SK-N-SH (cell line): ENCODE data around the gene TSFM. TPM values are rescaled to one million over a fixed set of nuclear protein-coding genes. Genes with fewer than 3 reads are reported as not detected.
A peak's percentile ranks its signal among the peaks of the same experiment; 100 is the strongest.

Experiments used
- CTCF ChIA-PET: fragments of 300-600, 350-600 bp; formaldehyde crosslinking; extraction: SDS; loops from one replicate; lab custom pipeline; 2021; lab: Yijun Ruan, JAX
- POLR2A ChIA-PET: fragments of 350-600 bp; sonication (Branson Sonifier 250); formaldehyde crosslinking; extraction: SDS; loops from one replicate; lab custom pipeline; 2020; ENCODE audit warnings: antibody characterized with exemption, inconsistent platforms; lab: Yijun Ruan, JAX
- DNase-seq: peaks from one replicate; pipeline ENCODE4 v3.0.0; 2012
- H2AFZ ChIP-seq: fragments of 200-600 bp; sonication (generic); 2 replicates; pipeline ENCODE4 v1.8.1; 2016; ENCODE audit warnings: antibody characterized with exemption, mild to moderate bottlenecking, low read depth
- H3F3A ChIP-seq: fragments of 200-600 bp; sonication (generic); replicated peaks from 2 replicates; pipeline ENCODE3; 2016; ENCODE audit warnings: antibody characterized with exemption, mild to moderate bottlenecking; ENCODE audit not compliant: insufficient read depth
- H3K27ac ChIP-seq, 2 experiments: fragments of 200-500 bp in 1 of 2; fragments of 200-600 bp in 1 of 2; sonication (Bioruptor generic) in 1 of 2; sonication (generic), shearing (Covaris generic) in 1 of 2; 2 replicates each; pipeline versions ENCODE4 v1.5.1 to v1.6.1; 2014 to 2016; ENCODE audit warnings: low read depth in 2 of 2, inconsistent platforms in 1 of 2, low read length in 1 of 2, mild to moderate bottlenecking in 1 of 2, mixed read lengths in 1 of 2
- H3K27me3 ChIP-seq: fragments of 200-600 bp; sonication (generic), shearing (Covaris generic); 2 replicates; pipeline ENCODE4 v1.6.1; 2016; ENCODE audit warnings: mixed run types; ENCODE audit not compliant: insufficient read depth
- H3K36me3 ChIP-seq, 2 experiments: fragments of 200-500 bp in 1 of 2; fragments of 200-600 bp in 1 of 2; sonication (Bioruptor generic) in 1 of 2; sonication (generic) in 1 of 2; replicated peaks in 1 of 2; 2 replicates each; pipeline versions ENCODE3 to v1.5.1; 2014 to 2016; ENCODE audit warnings: low read length in 1 of 2, mild to moderate bottlenecking in 1 of 2; ENCODE audit not compliant: insufficient read depth in 2 of 2, control insufficient read depth in 1 of 2
- H3K4me1 ChIP-seq, 2 experiments: fragments of 200-500 bp in 1 of 2; fragments of 200-600 bp in 1 of 2; sonication (Bioruptor generic) in 1 of 2; sonication (generic), shearing (Covaris generic) in 1 of 2; 2 replicates each; pipeline versions ENCODE4 v1.5.1 to v1.6.1; 2014 to 2016; ENCODE audit warnings: low read depth in 1 of 2, low read length in 1 of 2, mixed run types in 1 of 2; ENCODE audit not compliant: insufficient read depth in 2 of 2, control insufficient read depth in 1 of 2
- H3K4me2 ChIP-seq: fragments of 200-600 bp; sonication (generic), shearing (Covaris generic); 2 replicates; pipeline ENCODE4 v1.6.1; 2017; ENCODE audit warnings: mixed run types
- H3K4me3 ChIP-seq, 2 experiments: fragments of 200-500 bp in 1 of 2; fragments of 200-600 bp in 1 of 2; sonication (Bioruptor generic) in 1 of 2; sonication (generic), shearing (Covaris generic) in 1 of 2; 2 replicates each; pipeline versions ENCODE4 v1.5.1 to v1.8.1; 2014 to 2016; ENCODE audit warnings: low read depth in 2 of 2, inconsistent platforms in 1 of 2, low read length in 1 of 2, mild to moderate bottlenecking in 1 of 2, mixed read lengths in 1 of 2, moderate library complexity in 1 of 2
- H3K79me2 ChIP-seq: fragments of 200-600 bp; sonication (generic); 2 replicates; pipeline ENCODE4 v1.8.1; 2017; ENCODE audit warnings: mild to moderate bottlenecking; ENCODE audit not compliant: insufficient read depth
- H3K9ac ChIP-seq: fragments of 200-600 bp; sonication (generic); 2 replicates; pipeline ENCODE4 v1.6.1; 2017; ENCODE audit warnings: mixed run types
- H3K9me2 ChIP-seq: fragments of 200-600 bp; sonication (generic); 2 replicates; pipeline ENCODE4 v1.6.1; 2017; ENCODE audit warnings: mixed run types
- H3K9me3 ChIP-seq: fragments of 200-600 bp; sonication (generic); 2 replicates; pipeline ENCODE4 v1.6.1; 2017; ENCODE audit warnings: mixed run types, mild to moderate bottlenecking, moderate library complexity
- H4K20me1 ChIP-seq: fragments of 200-600 bp; sonication (generic); 2 replicates; pipeline ENCODE4 v1.6.1; 2017; ENCODE audit warnings: mild to moderate bottlenecking, mixed run types; ENCODE audit not compliant: insufficient read depth
- CTCF ChIP-seq: fragments of 200-600 bp; sonication (generic); IDR thresholded peaks from 2 replicates; pipeline ENCODE4 v1.6.1; 2017; ENCODE audit warnings: antibody characterized with exemption, mild to moderate bottlenecking, moderate library complexity
- FOSL2 ChIP-seq: IDR thresholded peaks from 2 replicates; pipeline ENCODE4 v1.4.0; 2012; ENCODE audit warnings: low read depth, mild to moderate bottlenecking, moderate library complexity, borderline replicate concordance
- FOXJ3 ChIP-seq: sonication (generic); formaldehyde crosslinking; IDR thresholded peaks from 2 replicates; pipeline ENCODE4 v1.5.1; 2020; ENCODE audit warnings: mild to moderate bottlenecking, missing genetic modification reagents
- GABPA ChIP-seq: IDR thresholded peaks from 2 replicates; pipeline ENCODE4 v1.4.0; 2012; ENCODE audit warnings: low read depth, mild to moderate bottlenecking
- MXI1 ChIP-seq: IDR thresholded peaks from 2 replicates; pipeline ENCODE4 v1.6.1; 2012; ENCODE audit warnings: mild to moderate bottlenecking, low read depth, low read length, improper control_type of control experiment
- RAD21 ChIP-seq: IDR thresholded peaks from 2 replicates; pipeline ENCODE4 v1.6.1; 2012; ENCODE audit warnings: mild to moderate bottlenecking, low read length
- RFX5 ChIP-seq: IDR thresholded peaks from 2 replicates; pipeline ENCODE4 v1.6.1; 2012; ENCODE audit warnings: mild to moderate bottlenecking, improper control_type of control experiment, low read length
- SMC3 ChIP-seq: IDR thresholded peaks from 2 replicates; pipeline ENCODE4 v1.6.1; 2012; ENCODE audit warnings: low read depth, low read length, improper control_type of control experiment
- USF1 ChIP-seq: IDR thresholded peaks from 2 replicates; pipeline ENCODE4 v1.4.0; 2012; ENCODE audit warnings: low read depth, borderline replicate concordance
- WGBS: methylation state at CpG from one replicate; pipeline ENCODE4 v1.1.6; 2017; ENCODE audit warnings: low lambda C conversion rate; 5-methylcytosine and 5-hydroxymethylcytosine counted together
- polyA plus RNA-seq, 3 experiments: library from polyadenylated mRNA; depleted of rRNA; stranded (reverse); fragments of >200 nt; gene quantifications; 2 replicates each; pipeline ENCODE4 v1.2.3, GENCODE V29; 2012

The TSFM gene
- polyA plus RNA-seq, 1 of the 3 experiments (the other 2 are of a cell fraction) = 28.7 TPM

- ChIA-PET POLR2A (interaction anchor here (1.3 kb wide), 1 partner anchor 14 kb away, joined by 3 read pairs; no protein-coding TSS in a partner anchor), CTCF (interaction anchor here (1.0 to 10.2 kb wide), 8 partner anchors 11 to 101 kb away, joined by 3 to 96 read pairs (median 4); no protein-coding TSS in a partner anchor)
- Histone ChIP-seq H2AFZ (no peak overlapping the region), H3K4me2 (no peak overlapping the region), H3K9ac (no peak overlapping the region), H3K9me2 (no peaks in the 10 kb centered on the region), H4K20me1 (no peaks in the 10 kb centered on the region), H3K27me3 (no peaks in the 10 kb centered on the region), H3K36me3 (peaks cover 6 to 15% of the 10 kb centered on the region in 2 experiments), H3K4me3 (no peak overlapping the region), H3K27ac (no peak overlapping the region), H3K79me2 (no peaks in the 10 kb centered on the region), H3F3A (peaks cover 7% of the 10 kb centered on the region), H3K4me1 (peaks cover 0 to 20% of the 10 kb centered on the region in 2 experiments; a peak in 2 of 4 replicates), H3K9me3 (no peaks in the 10 kb centered on the region)
- WGBS = 88% methylated on average over 11 of the region's 14 CpGs
- TF ChIP-seq CTCF = no peak
- no peak for TF ChIP-seq USF1
- no peak for TF ChIP-seq GABPA
- no peak for TF ChIP-seq FOSL2
- no peak for TF ChIP-seq FOXJ3 (CRISPR knock-in tag)
- no peak for TF ChIP-seq SMC3
- no peak for TF ChIP-seq MXI1
- no peak for DNase-seq
These were observed 30.8 kb downstream of the TSFM start for GRCh38 chr12:57813111-57813970.

- Histone ChIP-seq H3K36me3 (peaks cover 5 to 16% of the 10 kb centered on the region in 2 experiments), H3K27me3 (no peaks in the 10 kb centered on the region), H3K9ac (no peak overlapping the region), H4K20me1 (no peaks in the 10 kb centered on the region), H3K79me2 (no peaks in the 10 kb centered on the region), H3K4me3 (no peak overlapping the region), H3K27ac (no peak overlapping the region), H3F3A (peaks cover 10% of the 10 kb centered on the region), H3K9me2 (no peaks in the 10 kb centered on the region), H2AFZ (no peak overlapping the region), H3K9me3 (no peaks in the 10 kb centered on the region), H3K4me1 (peaks cover 0 to 20% of the 10 kb centered on the region in 2 experiments; a peak in 2 of 4 replicates), H3K4me2 (no peak overlapping the region)
- ChIA-PET POLR2A (no interaction called here), CTCF (interaction anchor here (1.1 to 10.2 kb wide), 5 partner anchors 12 to 100 kb away, joined by 3 to 96 read pairs (median 5); no protein-coding TSS in a partner anchor)
- 82% methylated on average over 17 of the region's 17 CpGs for WGBS
- TF ChIP-seq GABPA = no peak
- no peak for TF ChIP-seq RAD21
- no peak for TF ChIP-seq RFX5
- DNase-seq = peak; percentile 27
These were observed 31.6 kb downstream of the TSFM start for GRCh38 chr12:57813971-57814772.
